Measurements from ENCODE around the gene TEX55.

DNA sequence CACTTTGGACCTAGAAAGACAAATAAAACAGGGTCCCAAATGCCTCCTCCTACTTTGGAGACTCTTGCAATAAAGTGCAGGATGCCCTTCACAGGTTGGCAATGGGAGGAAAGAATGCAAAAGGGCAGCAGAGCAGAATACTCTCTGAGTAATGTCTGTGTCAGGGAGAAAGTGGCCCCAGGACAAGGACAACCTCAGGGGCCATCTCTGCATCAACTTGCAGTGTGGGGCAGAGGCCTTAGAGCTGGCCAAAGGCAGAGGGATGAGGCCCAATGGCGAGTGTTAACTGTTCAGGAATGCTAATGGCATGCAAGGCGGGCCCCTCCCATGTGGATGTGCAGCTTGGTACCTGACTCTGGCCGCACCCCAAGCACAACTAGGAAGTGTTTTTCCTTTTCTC, 35.8 kb downstream of the TEX55 start:
- TF ChIP-seq, protein P1, sequence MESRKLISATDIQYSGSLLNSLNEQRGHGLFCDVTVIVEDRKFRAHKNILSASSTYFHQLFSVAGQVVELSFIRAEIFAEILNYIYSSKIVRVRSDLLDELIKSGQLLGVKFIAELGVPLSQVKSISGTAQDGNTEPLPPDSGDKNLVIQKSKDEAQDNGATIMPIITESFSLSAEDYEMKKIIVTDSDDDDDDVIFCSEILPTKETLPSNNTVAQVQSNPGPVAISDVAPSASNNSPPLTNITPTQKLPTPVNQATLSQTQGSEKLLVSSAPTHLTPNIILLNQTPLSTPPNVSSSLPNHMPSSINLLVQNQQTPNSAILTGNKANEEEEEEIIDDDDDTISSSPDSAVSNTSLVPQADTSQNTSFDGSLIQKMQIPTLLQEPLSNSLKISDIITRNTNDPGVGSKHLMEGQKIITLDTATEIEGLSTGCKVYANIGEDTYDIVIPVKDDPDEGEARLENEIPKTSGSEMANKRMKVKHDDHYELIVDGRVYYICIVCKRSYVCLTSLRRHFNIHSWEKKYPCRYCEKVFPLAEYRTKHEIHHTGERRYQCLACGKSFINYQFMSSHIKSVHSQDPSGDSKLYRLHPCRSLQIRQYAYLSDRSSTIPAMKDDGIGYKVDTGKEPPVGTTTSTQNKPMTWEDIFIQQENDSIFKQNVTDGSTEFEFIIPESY (IDR thresholded peaks at IDR 0.05; ENCODE audit: borderline replicate concordance, low read depth) = no peak
- TF ChIP-seq RAD21 (IDR thresholded peaks at IDR 0.05; ENCODE audit: low read length) = no peak
- TF ChIP-seq, protein P2, sequence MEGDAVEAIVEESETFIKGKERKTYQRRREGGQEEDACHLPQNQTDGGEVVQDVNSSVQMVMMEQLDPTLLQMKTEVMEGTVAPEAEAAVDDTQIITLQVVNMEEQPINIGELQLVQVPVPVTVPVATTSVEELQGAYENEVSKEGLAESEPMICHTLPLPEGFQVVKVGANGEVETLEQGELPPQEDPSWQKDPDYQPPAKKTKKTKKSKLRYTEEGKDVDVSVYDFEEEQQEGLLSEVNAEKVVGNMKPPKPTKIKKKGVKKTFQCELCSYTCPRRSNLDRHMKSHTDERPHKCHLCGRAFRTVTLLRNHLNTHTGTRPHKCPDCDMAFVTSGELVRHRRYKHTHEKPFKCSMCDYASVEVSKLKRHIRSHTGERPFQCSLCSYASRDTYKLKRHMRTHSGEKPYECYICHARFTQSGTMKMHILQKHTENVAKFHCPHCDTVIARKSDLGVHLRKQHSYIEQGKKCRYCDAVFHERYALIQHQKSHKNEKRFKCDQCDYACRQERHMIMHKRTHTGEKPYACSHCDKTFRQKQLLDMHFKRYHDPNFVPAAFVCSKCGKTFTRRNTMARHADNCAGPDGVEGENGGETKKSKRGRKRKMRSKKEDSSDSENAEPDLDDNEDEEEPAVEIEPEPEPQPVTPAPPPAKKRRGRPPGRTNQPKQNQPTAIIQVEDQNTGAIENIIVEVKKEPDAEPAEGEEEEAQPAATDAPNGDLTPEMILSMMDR (IDR thresholded peaks at IDR 0.05) = no peak
- no peak for TF ChIP-seq TCF12 (IDR thresholded peaks at IDR 0.05)
